ENCODE data around the gene EMP3.
A peak's percentile ranks its signal among the peaks of the same experiment; 100 is the strongest.
"Not testable (repeated sequence)": the region's sequence is repeated elsewhere in the genome, so short reads cannot be mapped to it uniquely, and the experiment has no call there.

Gene EMP3, protein sequence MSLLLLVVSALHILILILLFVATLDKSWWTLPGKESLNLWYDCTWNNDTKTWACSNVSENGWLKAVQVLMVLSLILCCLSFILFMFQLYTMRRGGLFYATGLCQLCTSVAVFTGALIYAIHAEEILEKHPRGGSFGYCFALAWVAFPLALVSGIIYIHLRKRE

DNA sequence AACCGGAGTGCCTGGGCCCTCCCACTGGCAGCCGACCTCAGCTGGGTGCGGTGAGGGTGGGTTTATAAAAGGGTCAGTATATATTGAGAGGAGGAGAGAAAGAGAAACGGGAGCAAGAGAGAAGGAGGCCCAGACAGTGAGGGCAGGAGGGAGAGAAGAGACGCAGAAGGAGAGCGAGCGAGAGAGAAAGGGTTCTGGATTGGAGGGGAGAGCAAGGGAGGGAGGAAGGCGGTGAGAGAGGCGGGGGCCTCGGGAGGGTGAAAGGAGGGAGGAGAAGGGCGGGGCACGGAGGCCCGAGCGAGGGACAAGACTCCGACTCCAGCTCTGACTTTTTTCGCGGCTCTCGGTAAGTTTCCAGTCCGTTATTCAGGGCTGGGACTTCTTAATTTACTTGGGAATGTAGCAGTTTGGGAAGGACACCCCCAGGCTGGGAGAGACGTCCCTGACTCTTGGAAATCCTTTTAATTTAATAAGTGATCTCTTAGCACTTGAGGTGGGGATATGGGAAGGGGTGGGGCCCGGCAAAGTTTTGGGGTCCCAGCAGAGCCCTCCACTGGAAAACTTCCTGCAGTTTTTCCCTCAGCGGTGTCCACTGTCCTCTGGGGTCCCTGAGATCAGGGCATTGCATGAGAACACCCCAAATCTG is at the start of gene EMP3:
Gene EMP3 (plus strand): TSS at position 288 of the 646 bp plus-strand sequence. CDS start 1,293 bp downstream, outside the sequence.
- DNase-seq, result peak; percentile 69

DNA sequence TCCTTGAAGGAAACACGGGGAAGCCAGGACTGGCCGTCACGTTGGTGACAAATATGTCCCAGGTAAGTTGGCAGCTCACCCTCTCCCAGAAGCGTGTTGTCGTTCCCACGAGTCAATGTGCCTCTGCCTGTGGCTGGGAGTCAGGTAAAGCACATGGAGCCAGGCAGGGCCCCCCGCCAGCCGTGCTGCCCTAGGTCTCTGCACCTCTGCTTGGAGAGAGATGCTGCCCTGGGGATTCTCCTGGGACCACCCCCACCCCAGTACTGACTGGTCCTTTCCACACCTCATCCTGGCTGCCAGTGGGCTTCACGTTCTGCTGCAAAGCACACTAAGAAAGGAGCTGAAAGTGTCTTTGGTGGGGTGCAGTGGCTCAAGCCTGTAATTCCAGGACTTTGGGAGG is 45.6 kb upstream of the EMP3 start:
- DNase-seq, result no peak

DNA sequence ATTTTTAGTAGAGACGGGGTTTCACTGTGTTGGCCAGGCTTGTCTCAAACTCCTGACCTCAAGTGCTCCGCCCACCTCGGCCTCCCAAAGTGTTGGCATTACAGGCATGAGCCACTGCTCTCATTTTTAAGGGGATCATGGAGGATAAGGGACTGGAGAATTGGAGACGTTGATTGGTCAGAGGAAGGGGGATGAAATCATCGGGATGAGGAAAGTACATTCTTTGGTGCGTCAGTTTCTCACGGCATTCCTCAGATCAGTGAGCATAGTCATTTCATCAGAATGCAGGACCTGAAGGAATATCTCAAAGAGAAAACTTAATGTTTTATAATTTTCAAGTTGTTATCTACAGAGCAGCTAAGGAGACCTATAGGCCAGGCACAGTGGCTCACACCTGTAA is 41.4 kb upstream of the EMP3 start:
- no peak for DNase-seq

DNA sequence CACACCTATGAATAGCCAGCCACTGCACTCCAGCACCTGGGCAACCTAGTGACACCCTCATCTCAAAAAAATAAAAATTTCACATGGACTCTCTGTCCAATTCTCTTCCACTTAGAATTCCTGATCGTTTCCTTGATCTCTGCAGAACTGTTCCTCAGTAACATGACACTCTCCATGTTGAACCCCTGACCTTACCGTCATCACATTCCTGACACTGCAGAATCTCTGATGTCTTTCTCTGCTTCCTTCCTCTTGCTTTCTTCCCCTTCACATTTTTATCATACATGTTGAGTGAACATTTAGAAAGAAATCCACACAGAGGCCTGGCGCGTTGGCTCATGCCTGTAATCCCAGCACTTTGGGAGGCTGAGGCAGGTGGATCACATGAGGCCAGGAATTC is 40.5 kb upstream of the EMP3 start:
- DNase-seq, result no peak

DNA sequence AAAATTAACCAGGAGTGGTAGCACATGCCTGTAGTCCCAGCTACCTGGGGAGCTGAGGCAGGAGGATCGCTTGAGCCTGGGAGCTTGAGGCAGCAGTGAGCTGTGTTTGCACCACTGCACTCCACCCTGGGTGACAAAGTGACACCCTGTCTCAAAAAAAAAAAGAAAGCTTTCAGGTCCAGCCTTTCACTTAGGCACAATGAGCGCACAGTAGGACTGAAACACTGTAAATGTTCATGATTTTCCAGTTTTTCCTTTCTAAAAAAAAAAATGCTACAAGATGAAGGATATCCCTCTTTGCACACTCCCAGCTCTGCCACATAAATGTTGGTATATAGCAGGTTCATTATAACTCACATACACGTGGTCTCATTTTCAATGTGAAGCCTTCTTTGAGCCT is 37.6 kb upstream of the EMP3 start:
- no peak for DNase-seq

DNA sequence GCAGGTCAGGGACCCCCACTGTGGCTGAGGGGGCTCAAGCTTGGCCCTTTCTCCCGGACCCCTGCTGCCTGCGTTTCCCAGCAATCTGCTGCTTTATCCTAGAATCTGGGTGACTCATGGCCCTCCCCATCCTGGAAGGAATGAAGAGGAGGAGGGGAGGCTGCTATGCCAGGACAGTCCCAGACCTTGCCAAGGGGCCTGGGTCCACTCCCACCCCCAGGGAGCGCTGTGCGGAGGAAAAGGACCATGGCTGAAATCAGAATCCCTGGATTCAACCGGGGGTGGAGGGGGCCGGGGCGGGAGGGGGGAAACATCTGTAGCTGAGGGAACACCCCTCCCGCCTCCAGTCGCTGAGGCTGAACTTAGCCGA is 35.0 kb upstream of the EMP3 start:
- DNase-seq, result no peak

DNA sequence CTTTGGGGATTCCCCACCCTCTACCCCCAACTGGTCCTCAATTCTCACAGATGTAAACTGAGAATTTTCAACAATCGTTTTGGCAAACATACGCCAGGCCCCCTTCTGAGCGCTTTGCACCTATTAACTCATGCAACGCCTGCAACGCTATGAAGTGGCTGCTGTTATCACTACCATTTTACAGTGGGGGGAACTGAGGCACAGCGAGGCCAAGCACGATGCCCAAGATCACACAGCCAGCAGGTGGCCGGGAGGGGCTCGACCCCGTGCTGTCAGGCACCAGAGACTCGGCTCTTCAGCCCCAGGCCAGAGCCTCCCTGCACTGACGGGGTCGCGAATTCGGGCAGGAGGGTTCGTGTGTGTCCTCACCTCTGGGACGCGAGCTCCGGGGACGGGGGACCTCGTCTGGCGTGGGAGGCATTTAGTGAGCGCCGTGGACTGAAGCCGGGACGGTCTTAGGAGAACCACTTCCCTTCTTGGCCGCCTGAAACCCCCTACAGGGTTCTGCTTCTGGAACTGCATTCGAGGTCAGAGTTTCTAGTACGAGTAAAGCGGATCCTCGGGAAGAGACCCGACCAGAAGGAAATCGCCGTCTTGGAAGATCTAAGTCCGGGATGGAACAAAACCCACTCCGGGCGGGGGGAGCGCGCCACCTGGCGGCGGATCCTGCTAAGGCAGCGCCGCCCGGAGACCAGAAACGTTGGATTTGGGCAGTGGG is 34.4 kb upstream of the EMP3 start:
- peak; percentile 75 for DNase-seq

DNA sequence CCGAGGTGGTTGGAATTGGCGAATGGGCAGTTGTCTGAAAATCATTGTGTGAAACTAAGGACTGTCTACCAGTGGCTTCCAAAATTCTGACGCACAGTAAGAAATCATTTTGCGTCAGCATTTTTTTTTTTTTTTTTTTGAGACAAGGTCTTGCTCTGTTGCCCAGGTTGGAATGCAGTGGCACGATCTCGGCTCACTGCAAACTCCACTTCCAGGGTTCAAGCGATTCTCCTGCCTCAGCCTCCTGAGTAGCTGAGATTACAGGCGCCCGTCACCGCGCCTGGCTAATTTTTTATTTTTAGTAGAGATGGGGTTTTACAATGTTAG is 33.9 kb upstream of the EMP3 start:
- not testable (repeated sequence) for DNase-seq

DNA sequence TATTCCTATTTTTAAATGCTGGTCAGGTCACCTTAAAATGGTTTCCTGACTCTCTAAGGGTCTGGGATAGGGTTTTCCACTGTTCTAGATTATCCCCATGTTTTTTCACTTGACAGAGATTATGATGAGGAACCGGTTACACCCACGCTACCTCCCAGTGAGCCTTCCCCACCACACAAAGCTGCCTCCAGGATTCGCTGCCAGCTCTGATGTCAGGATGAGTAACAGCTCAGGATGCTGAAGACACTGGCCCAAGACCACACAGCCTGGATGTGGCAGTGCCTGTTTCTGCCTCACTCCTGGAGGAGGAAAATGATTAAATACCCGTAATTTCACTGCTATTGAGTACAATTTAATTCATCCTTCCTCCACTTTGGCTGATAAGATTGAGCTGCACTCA is 32.6 kb upstream of the EMP3 start:
- no peak for DNase-seq

DNA sequence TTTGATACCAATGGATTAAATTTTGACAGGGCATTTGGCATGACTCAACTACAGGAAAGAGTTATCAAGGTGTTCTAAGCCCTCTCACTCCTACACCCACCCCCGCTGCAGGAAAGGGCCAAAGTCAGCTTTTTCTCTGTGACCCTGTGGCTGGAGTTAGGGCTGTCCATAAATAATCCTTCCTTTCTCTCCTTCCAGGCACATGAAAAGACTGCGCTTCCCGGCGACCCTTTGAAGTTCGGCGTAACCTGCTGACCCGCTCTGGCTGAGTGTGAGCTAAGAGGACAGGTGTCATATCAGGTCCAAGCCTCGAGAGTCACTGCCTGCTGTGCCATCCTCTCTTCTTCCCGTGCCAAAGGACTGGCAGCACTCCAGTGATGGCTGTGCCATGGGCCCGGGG is 29.9 kb upstream of the EMP3 start:
- DNase-seq, result no peak

DNA sequence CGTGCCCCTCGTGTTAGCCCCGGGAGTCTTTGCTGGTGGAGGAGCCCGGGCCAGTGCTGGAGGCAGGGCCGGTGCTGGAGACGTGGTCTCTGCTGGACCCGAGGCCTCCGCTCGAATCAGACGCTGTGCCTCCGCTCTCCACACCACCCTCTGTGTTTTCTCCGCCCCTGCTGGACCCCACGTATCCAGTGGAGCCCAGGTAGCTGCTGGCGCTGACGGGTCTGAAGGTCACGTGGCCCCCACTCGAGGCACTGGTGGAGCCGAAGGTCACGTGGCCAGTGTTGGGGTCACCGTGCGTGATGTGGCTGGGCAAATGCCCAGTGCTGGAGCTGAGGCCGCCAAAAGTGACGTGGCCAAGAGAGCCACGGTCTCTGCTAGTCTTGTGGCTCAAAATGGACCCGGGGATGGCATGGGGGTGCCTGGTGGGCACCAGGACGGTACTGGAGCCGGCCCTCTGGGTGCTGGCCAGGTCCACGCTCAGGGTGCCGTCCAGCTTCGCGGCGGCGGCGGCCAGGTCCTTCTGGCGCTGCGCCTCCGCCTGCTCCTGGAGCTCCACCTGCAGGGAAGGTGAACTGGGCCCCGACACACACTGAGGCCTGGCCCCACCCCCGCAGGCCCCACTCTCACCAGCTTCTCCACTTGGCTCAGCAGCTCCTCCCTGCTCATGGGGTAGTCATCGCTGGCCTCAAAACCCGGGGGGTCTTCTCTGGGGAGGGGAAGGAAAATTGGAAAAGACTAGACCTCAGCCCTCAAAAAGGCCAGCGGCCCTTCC is 28.2 kb upstream of the EMP3 start:
- no peak for DNase-seq

DNA sequence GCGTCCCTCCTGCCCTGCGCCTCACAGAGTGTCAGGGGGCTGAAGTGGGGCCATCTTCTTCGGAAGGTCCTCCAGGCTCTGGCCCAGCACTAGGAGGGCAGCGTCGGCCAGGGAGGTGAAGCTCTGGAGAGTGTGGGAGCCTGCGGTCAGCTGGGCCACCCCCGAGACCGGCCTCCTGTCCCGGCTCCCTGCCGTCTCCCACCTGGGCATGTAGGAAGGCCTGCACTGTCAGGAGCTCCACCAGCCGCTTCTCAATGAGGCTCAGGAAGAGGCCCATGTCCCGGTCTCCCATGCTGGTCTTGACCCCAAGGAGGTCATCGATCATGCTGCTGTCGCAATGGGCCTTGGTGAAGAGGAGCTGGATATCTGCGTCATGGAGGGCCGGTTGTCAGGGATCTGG is 27.4 kb upstream of the EMP3 start:
- no peak for DNase-seq

DNA sequence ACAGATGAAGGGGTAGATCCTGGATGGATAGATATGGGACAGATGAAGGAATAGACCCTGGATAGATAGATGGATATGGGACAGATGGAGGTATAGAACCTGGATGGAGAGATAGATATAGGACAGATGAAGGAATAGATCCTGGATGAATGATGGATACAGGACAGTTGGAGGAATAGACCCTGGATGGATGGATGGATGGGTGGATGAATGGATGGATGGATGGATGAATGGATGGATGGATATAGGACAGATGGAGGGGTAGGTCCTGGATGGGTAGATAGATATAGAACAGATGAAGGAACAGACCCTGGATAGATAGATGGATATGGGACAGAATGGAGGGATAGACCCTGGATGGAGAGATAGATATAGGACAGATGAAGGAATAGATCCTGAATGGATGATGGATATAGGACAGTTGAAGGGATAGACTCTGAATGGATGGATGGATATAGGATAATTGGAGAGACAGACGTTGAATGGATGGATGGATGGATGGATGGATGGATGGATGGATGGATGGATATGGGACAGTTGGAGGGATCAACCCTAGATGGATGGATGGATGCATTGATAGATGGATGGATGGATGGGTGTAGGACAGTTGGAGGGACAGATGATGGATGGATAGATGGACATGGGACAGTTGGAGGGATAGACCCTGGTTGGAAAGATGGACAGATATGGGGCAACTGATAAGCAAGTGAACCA is 23.3 kb upstream of the EMP3 start:
- DNase-seq, result no peak

DNA sequence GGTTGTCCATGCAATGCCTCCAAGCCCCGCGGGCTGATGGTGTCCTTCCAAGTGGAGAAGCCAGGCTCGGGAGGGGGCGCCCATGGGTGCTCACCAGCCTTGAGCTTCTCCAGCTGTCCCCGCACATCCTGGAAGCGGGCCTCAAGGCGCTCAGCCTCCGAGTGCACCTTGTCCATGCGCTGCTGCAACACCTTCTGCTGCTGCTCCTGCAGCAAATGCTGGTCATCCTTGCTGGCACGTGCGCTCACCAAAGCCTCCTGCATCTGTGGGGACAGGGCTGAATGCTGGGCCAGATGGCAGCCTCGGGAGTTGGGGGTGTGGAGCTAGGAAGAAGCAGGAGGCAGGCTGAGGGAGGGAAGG is 22.8 kb upstream of the EMP3 start:
- DNase-seq, result no peak

DNA sequence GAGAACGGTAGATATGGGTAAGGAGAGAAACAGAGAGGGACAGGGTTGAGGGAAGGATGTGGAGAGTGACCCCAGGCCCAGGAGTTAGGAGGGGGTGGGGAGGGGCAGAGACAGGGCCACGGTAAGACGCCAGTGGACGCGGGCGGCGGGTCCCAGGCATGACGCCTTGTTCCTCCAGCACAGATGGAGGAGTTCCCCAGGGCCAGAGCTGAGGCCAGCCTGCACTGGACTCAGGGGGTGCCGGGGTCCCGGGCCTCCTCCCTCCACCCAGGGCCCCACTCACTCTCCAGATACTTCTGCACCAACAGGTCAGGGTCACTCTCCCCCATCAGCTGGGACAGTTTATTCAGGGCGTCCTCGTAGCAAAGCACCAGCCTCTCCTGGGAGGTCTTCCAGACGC is 22.0 kb upstream of the EMP3 start:
- DNase-seq, result no peak

DNA sequence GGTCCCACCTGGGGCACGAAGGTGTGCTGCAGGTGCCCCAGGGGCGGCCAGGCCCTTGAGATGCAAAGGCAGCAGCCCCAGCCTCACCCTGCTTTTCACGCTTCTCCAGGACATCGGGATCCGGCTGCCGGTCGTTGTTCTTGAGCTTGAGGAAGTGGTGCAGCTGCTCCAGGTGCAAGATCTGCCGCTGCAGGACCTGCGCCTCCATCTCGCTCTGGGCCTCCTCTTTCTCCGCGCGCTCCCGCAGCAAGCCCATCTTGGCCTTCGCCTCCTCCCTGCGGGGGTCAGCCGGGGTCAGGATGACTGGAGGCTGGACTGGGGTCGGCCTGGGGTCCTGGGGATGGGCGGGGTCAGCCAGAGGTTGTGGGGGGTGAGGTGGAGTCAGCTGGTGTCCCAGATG is 21.5 kb upstream of the EMP3 start:
- no peak for DNase-seq

DNA sequence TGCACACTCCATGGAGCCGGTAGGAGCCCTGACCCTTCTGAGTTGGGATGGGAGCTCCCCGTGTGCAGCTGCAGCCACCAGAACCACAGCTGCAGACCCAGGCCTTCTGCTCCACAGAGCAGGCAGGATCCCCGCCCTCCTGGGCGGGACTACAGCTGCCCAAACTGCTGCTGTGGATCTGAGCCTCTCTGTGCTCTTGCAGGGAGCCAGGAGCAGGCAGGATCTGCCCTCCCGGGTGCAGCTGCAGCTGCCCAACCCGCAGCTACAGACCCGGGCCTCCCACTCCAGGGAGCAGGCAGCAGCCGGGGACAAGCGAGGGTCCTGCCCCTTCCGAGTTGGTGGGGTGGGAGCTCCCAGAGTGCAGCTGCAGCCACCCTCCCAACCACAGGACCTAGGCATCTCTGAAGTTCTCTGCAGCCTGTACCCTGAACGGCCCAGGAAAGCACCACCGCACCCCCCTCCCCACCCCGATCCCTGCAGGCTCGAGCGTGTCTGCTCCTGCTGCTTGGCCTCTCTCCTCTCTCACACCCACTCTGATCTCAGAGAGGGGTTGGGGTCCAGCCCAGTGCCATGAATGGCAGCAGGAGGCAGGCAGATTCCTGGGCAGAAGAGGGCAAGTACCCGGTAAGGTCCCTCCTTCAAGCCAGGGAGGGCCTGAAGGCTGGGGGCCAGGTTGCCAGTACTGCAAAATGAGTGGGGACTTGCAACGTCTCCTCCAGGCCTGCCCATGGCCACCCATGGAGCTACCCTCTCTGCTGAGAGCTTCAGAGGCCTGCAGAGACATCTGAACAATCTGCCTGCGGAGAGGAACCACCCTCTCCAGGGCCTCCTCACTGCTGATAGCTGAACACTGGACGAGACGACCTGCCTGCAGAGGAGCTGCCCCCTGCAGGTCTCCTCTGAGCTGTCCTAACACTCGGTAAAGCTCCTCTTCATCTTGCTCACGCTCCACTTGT is 16.4 kb upstream of the EMP3 start:
- no peak for DNase-seq

DNA sequence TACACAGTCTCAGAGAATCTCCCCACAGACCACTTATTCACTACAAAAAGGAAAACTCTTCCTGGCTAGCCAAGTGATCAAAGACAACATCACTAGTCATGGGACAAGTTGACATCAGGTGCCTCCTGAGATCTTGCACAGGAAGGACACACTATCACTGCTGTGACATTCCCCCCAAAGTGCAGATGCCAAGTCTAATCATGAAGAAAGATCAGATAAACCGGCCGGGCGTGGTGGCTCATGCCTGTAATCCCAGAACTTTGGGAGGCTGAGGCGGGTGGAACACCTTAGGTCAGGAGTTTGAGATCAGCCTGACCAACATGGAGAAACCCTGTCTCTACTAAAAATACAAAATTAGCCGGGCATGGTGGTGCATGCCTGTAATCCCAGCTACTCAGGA is 15.6 kb upstream of the EMP3 start:
- DNase-seq, result not testable (repeated sequence)

DNA sequence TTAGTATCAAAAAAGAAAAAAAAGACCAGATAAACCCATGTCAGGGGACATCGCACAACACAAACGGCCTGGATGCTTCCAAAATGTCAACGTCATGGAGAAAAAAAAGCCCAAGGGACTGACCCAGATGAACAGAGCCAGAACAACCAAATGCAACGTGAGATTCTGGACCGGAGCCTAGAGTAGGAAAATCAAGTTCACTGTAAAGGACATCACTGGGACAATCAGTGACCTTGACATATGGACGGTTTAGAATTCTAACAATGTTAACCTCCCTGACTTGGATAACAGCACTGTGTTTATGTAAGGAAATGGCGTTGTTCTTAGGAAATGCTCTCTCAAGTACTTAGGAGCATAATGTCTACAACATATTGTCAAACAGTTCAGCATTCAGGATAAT is 15.1 kb upstream of the EMP3 start:
- no peak for DNase-seq

DNA sequence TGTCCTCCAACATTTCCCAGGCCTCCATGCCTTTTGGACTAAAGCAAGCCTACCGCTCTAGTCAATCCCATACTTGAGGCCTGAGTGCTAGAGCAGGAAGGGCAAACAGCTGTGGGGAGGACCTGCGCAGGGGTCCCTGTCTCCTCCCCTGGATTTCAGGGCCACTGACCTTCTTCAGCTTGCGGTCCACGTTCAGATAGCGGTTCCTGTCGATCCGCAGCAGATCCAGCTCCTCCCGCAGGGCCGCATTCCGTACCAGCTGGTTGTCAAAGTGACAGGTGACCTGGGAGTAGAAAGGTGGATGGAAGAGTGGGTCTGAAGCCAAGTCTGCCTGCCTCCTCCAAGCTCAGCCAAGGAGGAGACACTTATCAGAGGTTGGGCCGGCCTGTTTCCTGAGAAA is 14.0 kb upstream of the EMP3 start:
- DNase-seq, result no peak

DNA sequence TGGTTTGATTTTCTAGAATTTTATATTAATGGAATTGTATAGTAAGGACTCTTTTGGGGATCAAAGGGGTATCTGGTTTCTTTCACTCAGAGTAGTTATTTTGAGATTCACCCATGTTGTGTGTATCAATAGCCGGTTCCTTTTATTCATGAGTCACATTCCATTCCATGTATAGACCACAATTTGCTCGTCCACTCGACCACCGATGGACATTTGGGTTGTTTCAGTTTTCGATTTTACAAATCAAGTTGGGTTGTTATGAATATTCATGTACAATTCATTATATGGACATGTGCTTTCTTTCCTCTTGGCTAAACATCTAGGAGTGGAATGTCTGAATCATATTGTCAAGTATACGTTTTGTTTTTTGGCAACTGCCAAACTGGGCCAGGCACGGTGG is 9.6 kb upstream of the EMP3 start:
- no peak for DNase-seq

DNA sequence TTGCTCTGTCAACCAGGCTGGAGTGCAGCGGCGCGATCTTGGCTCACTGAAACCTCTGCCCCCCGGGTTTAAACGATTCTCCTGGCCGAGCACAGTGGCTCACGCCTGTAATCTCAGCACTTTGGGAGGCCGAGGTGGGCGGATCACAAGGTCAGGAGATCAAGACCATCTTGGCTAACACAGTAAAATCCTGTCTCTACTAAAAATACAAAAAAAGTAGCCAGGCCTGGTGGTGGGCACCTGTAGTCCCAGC is 7.7 kb upstream of the EMP3 start:
- not testable (repeated sequence) for DNase-seq
